GM03348 (cell line): ENCODE measurements around the gene EREG.
A peak's percentile ranks its signal among the peaks of the same experiment; 100 is the strongest.
"Not testable (repeated sequence)": the region's sequence is repeated elsewhere in the genome, so short reads cannot be mapped to it uniquely, and the experiment has no call there.

ENCODE experiments used
- DNase-seq: peaks from one replicate; pipeline ENCODE4 v3.0.0; 2012; ENCODE audit warnings: low spot score

EREG gene

GRCh38 chr4:74364652-74365491 lies at the start of gene EREG:
EREG (plus strand) TSS chr4:74365145; CDS start chr4:74365309, 164 bp downstream.
- DNase-seq: peak; percentile 46

GRCh38 chr4:74315376-74315775 lies 49.6 kb upstream of the EREG start:
- no peak for DNase-seq

GRCh38 chr4:74316397-74316796 lies 48.5 kb upstream of the EREG start:
- DNase-seq: no peak

GRCh38 chr4:74317616-74318246 lies 47.2 kb upstream of the EREG start:
- peak; percentile 6 for DNase-seq

- no peak for DNase-seq
Observed at GRCh38 chr4:74318276-74318675, 46.7 kb upstream of the EREG start.

- DNase-seq: no peak
Observed at GRCh38 chr4:74319470-74319869, 45.5 kb upstream of the EREG start.

- DNase-seq: peak; percentile 66
Observed at GRCh38 chr4:74320559-74321118, 44.3 kb upstream of the EREG start.

GRCh38 chr4:74322301-74322700 lies 42.6 kb upstream of the EREG start:
- DNase-seq: no peak

GRCh38 chr4:74323663-74324062 lies 41.3 kb upstream of the EREG start:
- no peak for DNase-seq

GRCh38 chr4:74324262-74324661 lies 40.7 kb upstream of the EREG start:
- DNase-seq: no peak

- DNase-seq: no peak
Observed at GRCh38 chr4:74325886-74326285, 39.1 kb upstream of the EREG start.

GRCh38 chr4:74327762-74328161 lies 37.2 kb upstream of the EREG start:
- DNase-seq: no peak

GRCh38 chr4:74328501-74328900 lies 36.4 kb upstream of the EREG start:
- no peak for DNase-seq

GRCh38 chr4:74329307-74329706 lies 35.6 kb upstream of the EREG start:
- DNase-seq: no peak

GRCh38 chr4:74330295-74330750 lies 34.6 kb upstream of the EREG start:
- no peak for DNase-seq

- no peak for DNase-seq
Observed at GRCh38 chr4:74331252-74331651, 33.7 kb upstream of the EREG start.

GRCh38 chr4:74331944-74332343 lies 33.0 kb upstream of the EREG start:
- no peak for DNase-seq

- DNase-seq: no peak
Observed at GRCh38 chr4:74334636-74335035, 30.3 kb upstream of the EREG start.

GRCh38 chr4:74335341-74336021 lies 29.5 kb upstream of the EREG start:
- no peak for DNase-seq

- DNase-seq: no peak
Observed at GRCh38 chr4:74338792-74339333, 26.1 kb upstream of the EREG start.

- DNase-seq: no peak
Observed at GRCh38 chr4:74339501-74339900, 25.4 kb upstream of the EREG start.

- DNase-seq: not testable (repeated sequence)
Observed at GRCh38 chr4:74340421-74340820, 24.5 kb upstream of the EREG start.
